ENCODE measurements around the gene GLMN. TPM values are rescaled to one million over a fixed set of nuclear protein-coding genes. Genes with fewer than 3 reads are reported as not detected.

GLMN gene
- total RNA-seq, 1 experiment from 2014 or later = 20.8 TPM

Other genes starting within 250 kb of the GLMN start
- not detected in 2 replicates for gene SETSIP, start 223.6 kb downstream of the GLMN start, total RNA-seq (2014; rRNA removed)
- 2.7 and 3.4 TPM in 2 replicates for gene BTBD8, start 218.6 kb downstream of the GLMN start, total RNA-seq (2014; rRNA removed)
- gene C1orf146, start 81.1 kb downstream of the GLMN start, total RNA-seq (2014; rRNA removed) = not detected in 2 replicates
- 9.6 and 18.7 TPM in 2 replicates for gene RPAP2, start 72 bp upstream of the GLMN start, total RNA-seq (2014; rRNA removed)
- gene GFI1, start 187.9 kb upstream of the GLMN start, total RNA-seq (2014; rRNA removed) = 0.06 and 0.11 TPM in 2 replicates